HEK293 (cell line): ENCODE data around the gene SPEG.

Experiments
- HOXA7 ChIP-seq: sonication (generic); formaldehyde crosslinking; IDR thresholded peaks from 2 replicates; pipeline ENCODE4 v1.8.1; 2022; ENCODE audit warnings: missing genetic modification reagents, borderline replicate concordance
- YY1 ChIP-seq: fragments of 450-650 bp; formaldehyde crosslinking; IDR thresholded peaks from 2 replicates; pipeline ENCODE4 v1.5.1; 2018; ENCODE audit warnings: missing biosample characterization, missing genetic modification characterization
- ZBTB17 ChIP-seq: fragments of 450-650 bp; formaldehyde crosslinking; IDR thresholded peaks from 2 replicates; pipeline ENCODE4 v1.5.1; 2016; ENCODE audit warnings: missing biosample characterization, missing genetic modification characterization
- ZNF10 ChIP-seq: fragments of 450-650 bp; formaldehyde crosslinking; IDR thresholded peaks from 2 replicates; pipeline ENCODE4 v1.5.1; 2017; ENCODE audit warnings: missing biosample characterization, missing genetic modification characterization
- ZNF23 ChIP-seq: fragments of 450-650 bp; formaldehyde crosslinking; IDR thresholded peaks from 2 replicates; pipeline ENCODE4 v1.5.1; 2016; ENCODE audit warnings: missing biosample characterization, missing genetic modification characterization, borderline replicate concordance
- ZNF302 ChIP-seq: fragments of 450-650 bp; formaldehyde crosslinking; IDR thresholded peaks from 2 replicates; pipeline ENCODE4 v1.5.1; 2016; ENCODE audit warnings: missing biosample characterization, missing genetic modification characterization, low read depth
- ZNF354C ChIP-seq: fragments of 450-650 bp; formaldehyde crosslinking; IDR thresholded peaks from 2 replicates; pipeline ENCODE4 v1.5.1; 2016; ENCODE audit warnings: missing biosample characterization, missing genetic modification characterization, low read depth, borderline replicate concordance
- ZNF416 ChIP-seq: fragments of 450-650 bp; formaldehyde crosslinking; IDR thresholded peaks from 2 replicates; pipeline ENCODE4 v1.5.1; 2016; ENCODE audit warnings: missing biosample characterization, missing genetic modification characterization
- TF ChIP-seq, protein P1 (sequence below): fragments of 450-650 bp; formaldehyde crosslinking; IDR thresholded peaks from 2 replicates; pipeline ENCODE4 v1.5.1; 2016; ENCODE audit warnings: missing biosample characterization, missing genetic modification characterization
- TF ChIP-seq, protein P2 (sequence below): fragments of 450-650 bp; formaldehyde crosslinking; IDR thresholded peaks from 2 replicates; pipeline ENCODE4 v1.5.1; 2016; ENCODE audit warnings: missing biosample characterization, missing genetic modification characterization, low read depth
- TF ChIP-seq, protein P3 (sequence below): fragments of 450-650 bp; formaldehyde crosslinking; IDR thresholded peaks from 2 replicates; pipeline ENCODE4 v1.5.1; 2016; ENCODE audit warnings: missing biosample characterization, missing genetic modification characterization, low read depth
- TF ChIP-seq, protein P4 (sequence below): fragments of 450-650 bp; IDR thresholded peaks from 2 replicates; pipeline ENCODE4 v1.5.1; 2018; ENCODE audit warnings: missing biosample characterization, mild to moderate bottlenecking, missing genetic modification characterization
- TF ChIP-seq, protein P5 (sequence below): fragments of 450-650 bp; formaldehyde crosslinking; IDR thresholded peaks from 2 replicates; pipeline ENCODE4 v1.5.1; 2017; ENCODE audit warnings: missing biosample characterization, missing genetic modification characterization
- TF ChIP-seq, protein P6 (sequence below): fragments of 450-650 bp; formaldehyde crosslinking; IDR thresholded peaks from 2 replicates; pipeline ENCODE4 v1.5.1; 2016; ENCODE audit warnings: missing biosample characterization, missing genetic modification characterization

DNA sequence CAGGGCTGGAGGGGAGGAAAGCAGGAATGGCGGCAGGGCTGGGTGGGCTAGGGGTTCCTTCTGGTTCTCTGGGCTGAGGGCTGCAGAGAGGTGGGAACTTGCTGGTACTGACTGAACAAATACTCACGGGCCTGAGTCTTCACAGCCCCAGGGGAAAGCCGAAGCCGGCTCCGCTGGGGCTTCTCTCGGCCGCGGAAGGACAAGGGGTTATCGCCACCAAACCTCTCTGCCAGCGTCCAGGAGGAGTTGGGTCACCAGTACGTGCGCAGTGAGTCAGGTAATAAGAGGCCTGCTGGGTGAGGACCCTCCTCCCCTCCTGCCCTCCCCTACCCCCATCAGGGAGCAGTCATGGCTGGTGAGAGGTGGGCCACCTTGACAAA is 50.5 kb downstream of the SPEG start:
- TF ChIP-seq, protein P1, sequence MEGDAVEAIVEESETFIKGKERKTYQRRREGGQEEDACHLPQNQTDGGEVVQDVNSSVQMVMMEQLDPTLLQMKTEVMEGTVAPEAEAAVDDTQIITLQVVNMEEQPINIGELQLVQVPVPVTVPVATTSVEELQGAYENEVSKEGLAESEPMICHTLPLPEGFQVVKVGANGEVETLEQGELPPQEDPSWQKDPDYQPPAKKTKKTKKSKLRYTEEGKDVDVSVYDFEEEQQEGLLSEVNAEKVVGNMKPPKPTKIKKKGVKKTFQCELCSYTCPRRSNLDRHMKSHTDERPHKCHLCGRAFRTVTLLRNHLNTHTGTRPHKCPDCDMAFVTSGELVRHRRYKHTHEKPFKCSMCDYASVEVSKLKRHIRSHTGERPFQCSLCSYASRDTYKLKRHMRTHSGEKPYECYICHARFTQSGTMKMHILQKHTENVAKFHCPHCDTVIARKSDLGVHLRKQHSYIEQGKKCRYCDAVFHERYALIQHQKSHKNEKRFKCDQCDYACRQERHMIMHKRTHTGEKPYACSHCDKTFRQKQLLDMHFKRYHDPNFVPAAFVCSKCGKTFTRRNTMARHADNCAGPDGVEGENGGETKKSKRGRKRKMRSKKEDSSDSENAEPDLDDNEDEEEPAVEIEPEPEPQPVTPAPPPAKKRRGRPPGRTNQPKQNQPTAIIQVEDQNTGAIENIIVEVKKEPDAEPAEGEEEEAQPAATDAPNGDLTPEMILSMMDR: no peak
- no peak for TF ChIP-seq ZNF10
- TF ChIP-seq ZNF354C (tag by site-specific recombination): no peak
- TF ChIP-seq ZNF302 (tag by site-specific recombination): no peak
- no peak for TF ChIP-seq YY1 (tag by site-specific recombination)
- TF ChIP-seq, protein P2, sequence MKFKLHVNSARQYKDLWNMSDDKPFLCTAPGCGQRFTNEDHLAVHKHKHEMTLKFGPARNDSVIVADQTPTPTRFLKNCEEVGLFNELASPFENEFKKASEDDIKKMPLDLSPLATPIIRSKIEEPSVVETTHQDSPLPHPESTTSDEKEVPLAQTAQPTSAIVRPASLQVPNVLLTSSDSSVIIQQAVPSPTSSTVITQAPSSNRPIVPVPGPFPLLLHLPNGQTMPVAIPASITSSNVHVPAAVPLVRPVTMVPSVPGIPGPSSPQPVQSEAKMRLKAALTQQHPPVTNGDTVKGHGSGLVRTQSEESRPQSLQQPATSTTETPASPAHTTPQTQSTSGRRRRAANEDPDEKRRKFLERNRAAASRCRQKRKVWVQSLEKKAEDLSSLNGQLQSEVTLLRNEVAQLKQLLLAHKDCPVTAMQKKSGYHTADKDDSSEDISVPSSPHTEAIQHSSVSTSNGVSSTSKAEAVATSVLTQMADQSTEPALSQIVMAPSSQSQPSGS (tag by site-specific recombination): no peak
- TF ChIP-seq ZNF416 (tag by site-specific recombination): no peak
- TF ChIP-seq, protein P3, sequence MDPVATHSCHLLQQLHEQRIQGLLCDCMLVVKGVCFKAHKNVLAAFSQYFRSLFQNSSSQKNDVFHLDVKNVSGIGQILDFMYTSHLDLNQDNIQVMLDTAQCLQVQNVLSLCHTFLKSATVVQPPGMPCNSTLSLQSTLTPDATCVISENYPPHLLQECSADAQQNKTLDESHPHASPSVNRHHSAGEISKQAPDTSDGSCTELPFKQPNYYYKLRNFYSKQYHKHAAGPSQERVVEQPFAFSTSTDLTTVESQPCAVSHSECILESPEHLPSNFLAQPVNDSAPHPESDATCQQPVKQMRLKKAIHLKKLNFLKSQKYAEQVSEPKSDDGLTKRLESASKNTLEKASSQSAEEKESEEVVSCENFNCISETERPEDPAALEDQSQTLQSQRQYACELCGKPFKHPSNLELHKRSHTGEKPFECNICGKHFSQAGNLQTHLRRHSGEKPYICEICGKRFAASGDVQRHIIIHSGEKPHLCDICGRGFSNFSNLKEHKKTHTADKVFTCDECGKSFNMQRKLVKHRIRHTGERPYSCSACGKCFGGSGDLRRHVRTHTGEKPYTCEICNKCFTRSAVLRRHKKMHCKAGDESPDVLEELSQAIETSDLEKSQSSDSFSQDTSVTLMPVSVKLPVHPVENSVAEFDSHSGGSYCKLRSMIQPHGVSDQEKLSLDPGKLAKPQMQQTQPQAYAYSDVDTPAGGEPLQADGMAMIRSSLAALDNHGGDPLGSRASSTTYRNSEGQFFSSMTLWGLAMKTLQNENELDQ (tag by site-specific recombination): no peak
- TF ChIP-seq, protein P4, sequence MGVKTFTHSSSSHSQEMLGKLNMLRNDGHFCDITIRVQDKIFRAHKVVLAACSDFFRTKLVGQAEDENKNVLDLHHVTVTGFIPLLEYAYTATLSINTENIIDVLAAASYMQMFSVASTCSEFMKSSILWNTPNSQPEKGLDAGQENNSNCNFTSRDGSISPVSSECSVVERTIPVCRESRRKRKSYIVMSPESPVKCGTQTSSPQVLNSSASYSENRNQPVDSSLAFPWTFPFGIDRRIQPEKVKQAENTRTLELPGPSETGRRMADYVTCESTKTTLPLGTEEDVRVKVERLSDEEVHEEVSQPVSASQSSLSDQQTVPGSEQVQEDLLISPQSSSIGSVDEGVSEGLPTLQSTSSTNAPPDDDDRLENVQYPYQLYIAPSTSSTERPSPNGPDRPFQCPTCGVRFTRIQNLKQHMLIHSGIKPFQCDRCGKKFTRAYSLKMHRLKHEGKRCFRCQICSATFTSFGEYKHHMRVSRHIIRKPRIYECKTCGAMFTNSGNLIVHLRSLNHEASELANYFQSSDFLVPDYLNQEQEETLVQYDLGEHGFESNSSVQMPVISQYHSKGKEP (tag by site-specific recombination): no peak
- no peak for TF ChIP-seq ZNF23 (tag by site-specific recombination)
- TF ChIP-seq HOXA7: no peak
- TF ChIP-seq ZBTB17 (tag by site-specific recombination): no peak
- TF ChIP-seq, protein P5, sequence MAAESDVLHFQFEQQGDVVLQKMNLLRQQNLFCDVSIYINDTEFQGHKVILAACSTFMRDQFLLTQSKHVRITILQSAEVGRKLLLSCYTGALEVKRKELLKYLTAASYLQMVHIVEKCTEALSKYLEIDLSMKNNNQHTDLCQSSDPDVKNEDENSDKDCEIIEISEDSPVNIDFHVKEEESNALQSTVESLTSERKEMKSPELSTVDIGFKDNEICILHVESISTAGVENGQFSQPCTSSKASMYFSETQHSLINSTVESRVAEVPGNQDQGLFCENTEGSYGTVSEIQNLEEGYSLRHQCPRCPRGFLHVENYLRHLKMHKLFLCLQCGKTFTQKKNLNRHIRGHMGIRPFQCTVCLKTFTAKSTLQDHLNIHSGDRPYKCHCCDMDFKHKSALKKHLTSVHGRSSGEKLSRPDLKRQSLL: no peak
- TF ChIP-seq, protein P6, sequence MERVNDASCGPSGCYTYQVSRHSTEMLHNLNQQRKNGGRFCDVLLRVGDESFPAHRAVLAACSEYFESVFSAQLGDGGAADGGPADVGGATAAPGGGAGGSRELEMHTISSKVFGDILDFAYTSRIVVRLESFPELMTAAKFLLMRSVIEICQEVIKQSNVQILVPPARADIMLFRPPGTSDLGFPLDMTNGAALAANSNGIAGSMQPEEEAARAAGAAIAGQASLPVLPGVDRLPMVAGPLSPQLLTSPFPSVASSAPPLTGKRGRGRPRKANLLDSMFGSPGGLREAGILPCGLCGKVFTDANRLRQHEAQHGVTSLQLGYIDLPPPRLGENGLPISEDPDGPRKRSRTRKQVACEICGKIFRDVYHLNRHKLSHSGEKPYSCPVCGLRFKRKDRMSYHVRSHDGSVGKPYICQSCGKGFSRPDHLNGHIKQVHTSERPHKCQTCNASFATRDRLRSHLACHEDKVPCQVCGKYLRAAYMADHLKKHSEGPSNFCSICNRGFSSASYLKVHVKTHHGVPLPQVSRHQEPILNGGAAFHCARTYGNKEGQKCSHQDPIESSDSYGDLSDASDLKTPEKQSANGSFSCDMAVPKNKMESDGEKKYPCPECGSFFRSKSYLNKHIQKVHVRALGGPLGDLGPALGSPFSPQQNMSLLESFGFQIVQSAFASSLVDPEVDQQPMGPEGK (tag by site-specific recombination): no peak
